Neural progenitor cell (in vitro differentiated cells): Measurements from ENCODE around the gene GNG7. TPM values are rescaled to one million over a fixed set of nuclear protein-coding genes. Genes with fewer than 3 reads are reported as not detected.
A peak's percentile ranks its signal among the peaks of the same experiment; 100 is the strongest.
"Not testable (repeated sequence)": the region's sequence is repeated elsewhere in the genome, so short reads cannot be mapped to it uniquely, and the experiment has no call there.

Source experiments
- DNase-seq: peaks from one replicate; pipeline ENCODE4 v3.0.0-alpha.2; 2016; ENCODE audit warnings: low spot score
- H2AFZ ChIP-seq: fragments of 200-600 bp; sonication (generic); replicated peaks from 2 replicates; pipeline ENCODE4 v1.6.1; 2016; ENCODE audit warnings: antibody characterized with exemption
- H3F3A ChIP-seq: fragments of 200-600 bp; sonication (generic); 2 replicates; pipeline ENCODE4 v1.6.1; 2016; ENCODE audit warnings: antibody characterized with exemption, low read depth
- H3K27ac ChIP-seq: fragments of 200-600 bp; sonication (generic); 2 replicates; pipeline ENCODE4 v1.5.1; 2016; ENCODE audit warnings: mild to moderate bottlenecking
- H3K27me3 ChIP-seq: fragments of 200-600 bp; sonication (generic); 2 replicates; pipeline ENCODE4 v1.6.1; 2016; ENCODE audit warnings: mild to moderate bottlenecking, moderate library complexity
- H3K36me3 ChIP-seq: fragments of 200-600 bp; sonication (generic); 2 replicates; pipeline ENCODE4 v1.5.1; 2016
- H3K4me1 ChIP-seq: fragments of 200-600 bp; sonication (generic); 2 replicates; pipeline ENCODE4 v1.6.1; 2016; ENCODE audit warnings: mixed run types
- H3K4me2 ChIP-seq: fragments of 200-600 bp; sonication (generic); 2 replicates; pipeline ENCODE4 v1.6.1; 2016
- H3K4me3 ChIP-seq: fragments of 200-600 bp; sonication (generic); 2 replicates; pipeline ENCODE4 v1.5.1; 2016
- H3K79me2 ChIP-seq: fragments of 200-600 bp; sonication (generic); 2 replicates; pipeline ENCODE4 v1.6.1; 2016; ENCODE audit warnings: low read depth
- H3K9ac ChIP-seq: fragments of 200-600 bp; sonication (generic); 2 replicates; pipeline ENCODE4 v1.6.1; 2016
- H3K9me3 ChIP-seq: fragments of 200-600 bp; sonication (generic); 2 replicates; pipeline ENCODE4 v1.5.1; 2016; ENCODE audit warnings: low read depth
- H4K20me1 ChIP-seq: fragments of 200-600 bp; sonication (generic); 2 replicates; pipeline ENCODE4 v1.6.1; 2016; ENCODE audit warnings: low read depth
- H3K27ac Mint-ChIP-seq: 3 replicates; pipeline ENCODE4 v1.8.0; 2021; ENCODE audit warnings: mixed read lengths
- H3K27me3 Mint-ChIP-seq: 2 replicates; pipeline ENCODE4 v1.8.0; 2022; ENCODE audit warnings: low read depth, mild to moderate bottlenecking, inconsistent platforms, moderate library complexity, mixed read lengths; ENCODE audit not compliant: insufficient read depth
- H3K36me3 Mint-ChIP-seq: 3 replicates; pipeline ENCODE4 v1.8.0; 2021; ENCODE audit warnings: mixed read lengths
- H3K4me1 Mint-ChIP-seq: 3 replicates; pipeline ENCODE4 v1.8.0; 2021; ENCODE audit warnings: mixed read lengths
- H3K4me3 Mint-ChIP-seq: 3 replicates; pipeline ENCODE4 v1.8.0; 2021; ENCODE audit warnings: mild to moderate bottlenecking, moderate library complexity, mixed read lengths
- H3K9me3 Mint-ChIP-seq: 3 replicates; pipeline ENCODE4 v1.8.0; 2020; ENCODE audit warnings: mixed read lengths
- EZH2 ChIP-seq: fragments of 200-600 bp; sonication (generic); IDR thresholded peaks from 2 replicates; pipeline ENCODE4 v1.6.1; 2017; ENCODE audit warnings: antibody characterized with exemption, mild to moderate bottlenecking, moderate library complexity
- EZH2phosphoT487 ChIP-seq: fragments of 200-600 bp; sonication (generic); IDR thresholded peaks from 2 replicates; pipeline ENCODE4 v1.6.1; 2017; ENCODE audit warnings: antibody characterized with exemption
- total RNA-seq: library from RNA; depleted of rRNA; stranded (reverse); fragments of >200 nt; gene quantifications from 2 replicates; pipeline ENCODE4 v1.2.3, GENCODE V29; 2015; ENCODE audit warnings: low replicate concordance
- TF ChIP-seq, protein P1 (sequence below): fragments of 200-600 bp; sonication (generic); IDR thresholded peaks from 2 replicates; pipeline ENCODE4 v1.5.1; 2017; ENCODE audit warnings: antibody characterized with exemption, mild to moderate bottlenecking

The GNG7 gene
- total RNA-seq, 1 donor from 2014 or later = 7.0 TPM

DNA sequence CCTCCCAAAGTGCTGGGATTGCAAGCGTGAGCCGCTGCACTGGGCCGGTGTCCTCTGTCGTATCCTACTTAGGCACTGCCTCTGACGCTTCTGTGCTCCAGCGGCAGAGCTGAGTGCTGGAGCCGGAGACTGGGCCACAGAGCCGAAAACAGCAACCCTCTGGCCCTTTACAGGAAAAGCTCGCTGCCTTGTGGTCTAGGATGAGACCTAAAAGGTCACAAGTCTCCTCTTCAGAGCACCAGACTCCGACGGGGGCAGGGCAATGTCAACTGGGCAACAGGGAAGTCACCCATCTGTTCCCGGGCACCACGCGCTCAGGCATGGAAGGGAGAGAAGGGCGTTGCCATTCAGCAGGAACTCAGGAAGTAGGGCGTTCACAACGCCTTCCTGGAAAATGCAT lies 134.9 kb downstream of the GNG7 start:
- peaks cover 5% of the 10 kb centered on the region for H3K9me3 Mint-ChIP-seq
- TF ChIP-seq, protein P1, sequence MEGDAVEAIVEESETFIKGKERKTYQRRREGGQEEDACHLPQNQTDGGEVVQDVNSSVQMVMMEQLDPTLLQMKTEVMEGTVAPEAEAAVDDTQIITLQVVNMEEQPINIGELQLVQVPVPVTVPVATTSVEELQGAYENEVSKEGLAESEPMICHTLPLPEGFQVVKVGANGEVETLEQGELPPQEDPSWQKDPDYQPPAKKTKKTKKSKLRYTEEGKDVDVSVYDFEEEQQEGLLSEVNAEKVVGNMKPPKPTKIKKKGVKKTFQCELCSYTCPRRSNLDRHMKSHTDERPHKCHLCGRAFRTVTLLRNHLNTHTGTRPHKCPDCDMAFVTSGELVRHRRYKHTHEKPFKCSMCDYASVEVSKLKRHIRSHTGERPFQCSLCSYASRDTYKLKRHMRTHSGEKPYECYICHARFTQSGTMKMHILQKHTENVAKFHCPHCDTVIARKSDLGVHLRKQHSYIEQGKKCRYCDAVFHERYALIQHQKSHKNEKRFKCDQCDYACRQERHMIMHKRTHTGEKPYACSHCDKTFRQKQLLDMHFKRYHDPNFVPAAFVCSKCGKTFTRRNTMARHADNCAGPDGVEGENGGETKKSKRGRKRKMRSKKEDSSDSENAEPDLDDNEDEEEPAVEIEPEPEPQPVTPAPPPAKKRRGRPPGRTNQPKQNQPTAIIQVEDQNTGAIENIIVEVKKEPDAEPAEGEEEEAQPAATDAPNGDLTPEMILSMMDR = no peak
- TF ChIP-seq EZH2phosphoT487 (no peak), EZH2 (no peak)
- peaks cover 2% of the 10 kb centered on the region for H3K27me3 Mint-ChIP-seq
- no peaks in the 10 kb centered on the region for H3K36me3 Mint-ChIP-seq
- Histone ChIP-seq H3K4me2 (no peak overlapping the region), H3K9ac (no peak overlapping the region), H4K20me1 (no peaks in the 10 kb centered on the region), H3K9me3 (no peaks in the 10 kb centered on the region), H3K4me1 (no peaks in the 10 kb centered on the region), H3K27me3 (no peaks in the 10 kb centered on the region), H3F3A (peaks cover 16% of the 10 kb centered on the region), H3K27ac (no peak overlapping the region), H3K4me3 (no peak overlapping the region), H3K79me2 (no peaks in the 10 kb centered on the region), H2AFZ (no peak overlapping the region), H3K36me3 (no peaks in the 10 kb centered on the region)
- H3K4me3 Mint-ChIP-seq = no peak overlapping the region
- peaks cover 4% of the 10 kb centered on the region for H3K4me1 Mint-ChIP-seq
- DNase-seq = no peak
- no peak overlapping the region for H3K27ac Mint-ChIP-seq

- not testable (repeated sequence) for H3K27ac Mint-ChIP-seq, H3K27me3 ChIP-seq, H3K27me3 Mint-ChIP-seq, H3K9me3 ChIP-seq, H3K4me3 Mint-ChIP-seq, H3K4me2 ChIP-seq, H3K79me2 ChIP-seq, H3K27ac ChIP-seq, H3K36me3 Mint-ChIP-seq, H4K20me1 ChIP-seq, H3K4me3 ChIP-seq, H3K9ac ChIP-seq, H3K36me3 ChIP-seq, DNase-seq, H3K4me1 ChIP-seq, H3K9me3 Mint-ChIP-seq, H2AFZ ChIP-seq
- peaks cover 11% of the 10 kb centered on the region for H3F3A ChIP-seq
- H3K4me1 Mint-ChIP-seq = peaks cover 13% of the 10 kb centered on the region
Observed at GRCh38 chr19:2563546-2563945, 138.9 kb downstream of the GNG7 start.

DNA sequence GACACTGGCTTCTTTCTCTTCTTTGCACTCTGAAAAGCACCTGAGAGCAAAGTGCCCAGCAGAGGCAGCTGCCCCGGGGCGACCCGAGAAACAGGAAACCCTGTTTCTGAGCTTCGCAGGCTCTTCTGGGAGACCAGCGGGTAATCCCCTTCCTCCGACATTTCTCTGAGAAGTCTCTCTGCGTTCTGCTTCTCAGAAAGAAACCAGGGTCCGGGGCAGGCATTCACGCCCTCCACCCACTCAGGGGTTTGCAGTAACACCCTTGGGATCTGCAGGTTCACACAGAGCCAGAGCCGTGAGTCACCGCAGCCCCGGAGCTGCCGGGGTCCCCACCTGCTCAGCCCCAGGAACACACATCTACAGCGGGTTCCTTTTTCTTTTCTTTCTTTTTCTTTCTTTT lies 140.6 kb downstream of the GNG7 start:
- Histone ChIP-seq H3K36me3 (no peaks in the 10 kb centered on the region), H3K9ac (no peak overlapping the region), H3K9me3 (no peaks in the 10 kb centered on the region), H3K79me2 (no peaks in the 10 kb centered on the region), H3K27me3 (no peaks in the 10 kb centered on the region), H3K4me1 (peaks cover 4% of the 10 kb centered on the region), H3K27ac (no peak overlapping the region), H3K4me2 (no peak overlapping the region), H4K20me1 (no peaks in the 10 kb centered on the region), H2AFZ (no peak overlapping the region), H3K4me3 (no peak overlapping the region), H3F3A (no peaks in the 10 kb centered on the region)
- Mint-ChIP-seq H3K9me3 (peaks cover 3% of the 10 kb centered on the region), H3K27me3 (peaks cover 2% of the 10 kb centered on the region), H3K4me1 (peaks cover 18% of the 10 kb centered on the region), H3K4me3 (no peak overlapping the region), H3K27ac (peak overlapping the region; percentile 57), H3K36me3 (no peaks in the 10 kb centered on the region)
- no peak for DNase-seq
- TF ChIP-seq EZH2phosphoT487 (no peak), EZH2 (no peak)
- TF ChIP-seq, protein P1 = no peak

- no peak overlapping the region for H3K4me2 ChIP-seq
- H3K27ac ChIP-seq = no peak overlapping the region
- H3K4me3 Mint-ChIP-seq = no peak overlapping the region
- no peaks in the 10 kb centered on the region for H3K36me3 ChIP-seq
- H3K9me3 ChIP-seq = no peaks in the 10 kb centered on the region
- DNase-seq = no peak
- peaks cover 4% of the 10 kb centered on the region for H3K9me3 Mint-ChIP-seq
- no peak overlapping the region for H3K4me3 ChIP-seq
- H3K4me1 Mint-ChIP-seq = peaks cover 24% of the 10 kb centered on the region
- no peaks in the 10 kb centered on the region for H4K20me1 ChIP-seq
- H3K27ac Mint-ChIP-seq = no peak overlapping the region
- H3K4me1 ChIP-seq = peaks cover 4% of the 10 kb centered on the region
- no peaks in the 10 kb centered on the region for H3K79me2 ChIP-seq
- peaks cover 4% of the 10 kb centered on the region for H3K27me3 Mint-ChIP-seq
- no peaks in the 10 kb centered on the region for H3K36me3 Mint-ChIP-seq
- no peaks in the 10 kb centered on the region for H3F3A ChIP-seq
- no peaks in the 10 kb centered on the region for H3K27me3 ChIP-seq
- no peak for TF ChIP-seq EZH2phosphoT487
- TF ChIP-seq, protein P1 = no peak
- no peak for TF ChIP-seq EZH2
- H3K9ac ChIP-seq = no peak overlapping the region
- no peak overlapping the region for H2AFZ ChIP-seq
Observed at GRCh38 chr19:2561221-2561620, 141.3 kb downstream of the GNG7 start.
